Memory B cell (primary cell): ENCODE results near the gene DSEL.

Experiments
- ATAC-seq: fragments of 150-1000 bp; cut with Tn5 transposase; 2 replicates; pipeline ENCODE4 v1.10.0; 2021; ENCODE audit warnings: low read depth, mild to moderate bottlenecking, moderate library complexity
- DNase-seq, 2 donors: peaks; one replicate each; pipeline ENCODE4 v3.0.0; 2022; ENCODE audit warnings: low spot score in 2 of 2
- H3K27ac Mint-ChIP-seq: one replicate; pipeline ENCODE4 v1.8.0; 2022; ENCODE audit warnings: mild to moderate bottlenecking, moderate library complexity, mixed read lengths
- H3K27me3 Mint-ChIP-seq: one replicate; pipeline ENCODE4 v1.8.0; 2022; ENCODE audit warnings: mixed read lengths
- H3K36me3 Mint-ChIP-seq: one replicate; pipeline ENCODE4 v1.8.0; 2022; ENCODE audit warnings: mild to moderate bottlenecking, mixed read lengths
- H3K4me1 Mint-ChIP-seq: one replicate; pipeline ENCODE4 v1.8.0; 2022; ENCODE audit warnings: mixed read lengths
- H3K4me3 Mint-ChIP-seq: one replicate; pipeline ENCODE4 v1.8.0; 2022; ENCODE audit warnings: mild to moderate bottlenecking, moderate library complexity, mixed read lengths
- H3K9me3 Mint-ChIP-seq: one replicate; pipeline ENCODE4 v1.8.0; 2022; ENCODE audit warnings: mixed read lengths

Gene DSEL

DNA sequence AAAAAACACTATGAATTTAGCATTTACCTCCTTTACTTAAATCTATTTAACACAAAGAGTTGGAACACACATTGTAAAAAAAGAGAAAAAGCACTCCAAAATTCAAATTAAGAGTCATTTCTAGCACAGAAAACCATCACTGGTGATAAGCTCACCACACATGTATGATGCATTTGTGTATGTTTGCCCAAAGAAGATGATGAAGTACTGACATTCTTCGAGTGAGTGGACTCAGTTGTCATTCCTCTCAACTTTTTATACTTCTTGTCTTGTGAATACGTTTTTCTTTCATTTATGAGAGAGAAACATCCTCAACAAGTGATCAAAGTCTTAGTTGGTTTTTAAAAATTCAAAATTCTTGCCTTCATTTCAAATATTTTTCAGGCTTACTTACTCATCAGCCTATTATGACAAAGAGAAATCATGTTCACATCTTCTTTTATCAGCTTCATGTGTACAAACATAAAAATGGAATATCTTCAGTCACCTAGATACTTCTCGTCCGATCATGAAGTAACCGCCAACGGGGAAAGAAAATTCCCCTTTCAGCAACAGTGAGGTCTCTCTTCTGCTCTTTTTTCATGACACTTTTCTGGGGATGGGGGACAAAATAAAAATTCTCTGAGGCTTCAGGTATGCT is 1.5 kb downstream of the DSEL start:
- H3K27me3 Mint-ChIP-seq, result peaks cover 2% of the 10 kb centered on the region
- H3K27ac Mint-ChIP-seq, result no peak overlapping the region
- no peaks in the 10 kb centered on the region for H3K9me3 Mint-ChIP-seq
- peak overlapping the region; percentile 80 for H3K4me3 Mint-ChIP-seq
- no peaks in the 10 kb centered on the region for H3K36me3 Mint-ChIP-seq
- no peak for ATAC-seq
- H3K4me1 Mint-ChIP-seq, result peaks cover 13% of the 10 kb centered on the region
- no peak for DNase-seq

DNA sequence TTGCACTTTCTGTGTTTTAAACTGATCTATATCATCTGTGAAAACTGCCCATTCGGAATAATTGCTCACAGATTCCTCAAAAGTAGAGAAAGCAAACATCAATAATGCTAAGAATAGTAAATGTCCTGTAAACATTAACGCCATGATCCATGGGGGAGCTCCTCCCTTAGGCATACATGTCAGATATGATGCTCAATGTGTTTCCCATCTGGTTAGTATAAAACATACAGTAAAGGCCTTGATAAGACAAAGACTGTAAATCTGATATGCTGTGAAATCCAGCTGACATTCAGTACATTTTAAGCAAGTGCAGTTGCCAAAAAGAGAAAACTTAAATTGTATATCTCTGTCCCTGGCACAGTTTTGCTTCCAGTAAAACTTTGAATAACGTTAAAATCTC is 2.1 kb downstream of the DSEL start:
- Mint-ChIP-seq H3K27ac (no peak overlapping the region), H3K4me3 (no peak overlapping the region), H3K27me3 (peaks cover 2% of the 10 kb centered on the region), H3K9me3 (no peaks in the 10 kb centered on the region), H3K4me1 (peaks cover 13% of the 10 kb centered on the region), H3K36me3 (no peaks in the 10 kb centered on the region)
- no peak for DNase-seq
- no peak for ATAC-seq

DNA sequence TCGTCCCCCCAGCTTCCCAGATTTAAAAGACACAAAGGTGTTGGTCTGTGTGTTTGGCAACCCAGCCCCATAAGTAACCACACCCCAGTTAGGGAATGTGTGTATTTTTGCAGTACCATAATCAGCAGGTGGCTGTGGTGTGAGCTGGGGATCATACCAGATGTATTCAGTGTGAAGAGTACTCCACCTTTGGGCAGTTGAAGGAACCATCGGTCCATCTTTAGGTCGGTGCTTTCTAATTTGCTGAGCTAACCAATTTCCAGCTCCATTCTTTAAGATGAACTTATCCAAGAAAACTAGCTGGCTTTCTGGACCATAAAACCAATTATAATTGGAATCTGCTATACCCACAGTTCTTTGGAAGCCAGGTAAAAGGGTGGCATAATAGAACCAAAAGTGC is 3.2 kb downstream of the DSEL start:
- Mint-ChIP-seq H3K36me3 (no peaks in the 10 kb centered on the region), H3K27me3 (peaks cover 2% of the 10 kb centered on the region), H3K4me3 (no peak overlapping the region)

DNA sequence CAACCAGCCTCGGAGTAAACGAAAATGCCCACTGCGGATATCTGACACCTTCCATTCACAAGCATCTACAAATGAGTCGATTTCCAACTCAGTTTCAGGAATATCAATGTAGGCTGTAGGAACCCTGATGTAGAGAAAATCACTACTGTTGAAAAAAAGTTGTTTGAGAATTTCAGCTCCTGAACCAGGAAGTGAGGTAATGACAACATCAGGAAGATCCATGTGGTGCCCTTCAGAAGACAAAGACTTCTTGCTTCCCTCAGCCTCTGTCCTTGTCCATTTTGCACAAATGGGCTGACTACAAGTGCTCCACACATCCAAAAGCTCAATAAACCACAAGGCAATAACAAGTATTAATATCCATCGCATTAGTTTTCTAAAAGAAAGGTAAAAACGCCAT is 4.7 kb downstream of the DSEL start:
- no peaks in the 10 kb centered on the region for H3K9me3 Mint-ChIP-seq
- ATAC-seq, result no peak
- no peaks in the 10 kb centered on the region for H3K36me3 Mint-ChIP-seq
- DNase-seq, result no peak
- no peaks in the 10 kb centered on the region for H3K27me3 Mint-ChIP-seq
- peaks cover 1% of the 10 kb centered on the region for H3K4me1 Mint-ChIP-seq
- no peak overlapping the region for H3K27ac Mint-ChIP-seq
- no peak overlapping the region for H3K4me3 Mint-ChIP-seq

More for the DNA sequence above, 3.2 kb downstream of the DSEL start:
- DNase-seq, result no peak
- Mint-ChIP-seq H3K9me3 (no peaks in the 10 kb centered on the region), H3K4me1 (peaks cover 13% of the 10 kb centered on the region), H3K27ac (no peak overlapping the region)
- ATAC-seq, result no peak

DNA sequence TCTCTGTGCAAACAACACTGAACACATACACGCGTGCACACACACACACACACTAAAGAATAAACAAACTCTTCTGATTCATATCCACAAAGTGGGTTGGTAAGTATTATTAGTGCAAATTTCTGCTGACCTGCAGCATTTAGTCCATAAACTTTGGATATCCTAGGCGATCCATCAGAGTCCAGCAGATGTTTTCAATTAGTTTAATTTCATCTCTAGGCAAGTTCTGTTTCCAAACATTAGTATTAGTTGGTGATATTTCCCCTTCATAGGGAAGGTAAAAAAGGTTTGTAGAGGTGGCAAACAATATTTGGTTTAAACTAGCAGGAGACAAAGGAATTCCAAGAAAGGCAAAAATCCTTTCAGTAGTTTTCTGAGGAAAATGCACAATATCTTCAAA is 5.7 kb downstream of the DSEL start:
- H3K9me3 Mint-ChIP-seq, result no peaks in the 10 kb centered on the region
- H3K4me3 Mint-ChIP-seq, result no peak overlapping the region
- no peaks in the 10 kb centered on the region for H3K36me3 Mint-ChIP-seq
- ATAC-seq (no peak), DNase-seq (no peak)
- no peaks in the 10 kb centered on the region for H3K4me1 Mint-ChIP-seq
- H3K27me3 Mint-ChIP-seq, result no peaks in the 10 kb centered on the region
- no peak overlapping the region for H3K27ac Mint-ChIP-seq

DNA sequence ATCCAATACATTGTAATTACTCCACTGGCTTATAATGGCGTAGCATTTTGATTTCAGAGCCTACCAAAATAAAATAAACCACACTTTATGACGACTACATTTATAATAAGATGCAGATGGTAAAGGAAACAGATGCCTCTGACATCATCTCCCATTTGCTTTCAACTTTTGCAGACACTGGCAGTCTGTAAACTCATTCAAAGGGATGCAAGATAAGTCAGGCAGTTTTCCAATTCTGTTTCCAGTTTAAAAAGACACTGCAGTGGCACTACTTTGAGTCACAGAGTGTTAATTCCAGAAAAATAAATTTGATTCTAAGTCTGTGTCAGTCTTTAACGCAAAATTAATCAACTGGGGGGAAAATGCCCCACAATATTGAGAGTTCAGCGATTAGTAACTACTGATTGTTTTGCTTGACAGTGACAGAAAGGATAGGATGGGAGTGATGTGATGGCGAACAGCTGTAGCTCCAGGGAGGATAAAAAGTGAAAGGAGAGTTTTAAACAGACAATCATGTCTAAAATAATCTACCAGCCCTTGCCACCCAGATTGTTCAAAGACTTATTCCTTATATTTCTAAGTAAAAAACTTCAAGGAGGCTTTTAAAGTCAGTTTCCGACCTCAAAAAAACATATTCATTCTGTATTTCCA is 6.7 kb downstream of the DSEL start:
- Mint-ChIP-seq H3K36me3 (no peaks in the 10 kb centered on the region), H3K9me3 (no peaks in the 10 kb centered on the region), H3K27ac (no peak overlapping the region), H3K4me3 (no peak overlapping the region), H3K27me3 (no peaks in the 10 kb centered on the region), H3K4me1 (no peaks in the 10 kb centered on the region)
- ATAC-seq (no peak), DNase-seq (no peak)

DNA sequence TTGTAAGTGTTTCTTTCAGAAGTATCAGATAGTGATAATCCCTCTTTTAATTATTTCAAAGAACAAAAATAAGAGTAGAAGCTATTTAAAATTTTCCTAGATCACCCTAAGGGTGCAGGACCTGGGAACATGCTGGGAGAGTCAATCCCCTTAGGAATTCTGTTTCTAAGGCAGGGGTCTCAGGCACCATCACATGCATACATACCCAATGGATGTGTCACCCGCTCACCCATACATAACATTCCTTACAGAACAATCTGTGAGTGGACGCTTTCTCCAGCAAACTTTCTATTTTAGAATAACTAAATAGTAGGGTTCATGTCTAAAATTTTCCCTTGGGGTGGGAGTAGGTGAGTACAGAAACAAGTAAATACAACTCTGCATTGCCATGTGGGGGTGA is 8.4 kb downstream of the DSEL start:
- ATAC-seq (no peak), DNase-seq (no peak)
- H3K27ac Mint-ChIP-seq, result no peak overlapping the region
- no peaks in the 10 kb centered on the region for H3K27me3 Mint-ChIP-seq
- H3K9me3 Mint-ChIP-seq, result no peaks in the 10 kb centered on the region
- H3K4me3 Mint-ChIP-seq, result no peak overlapping the region
- no peaks in the 10 kb centered on the region for H3K36me3 Mint-ChIP-seq
- no peaks in the 10 kb centered on the region for H3K4me1 Mint-ChIP-seq

DNA sequence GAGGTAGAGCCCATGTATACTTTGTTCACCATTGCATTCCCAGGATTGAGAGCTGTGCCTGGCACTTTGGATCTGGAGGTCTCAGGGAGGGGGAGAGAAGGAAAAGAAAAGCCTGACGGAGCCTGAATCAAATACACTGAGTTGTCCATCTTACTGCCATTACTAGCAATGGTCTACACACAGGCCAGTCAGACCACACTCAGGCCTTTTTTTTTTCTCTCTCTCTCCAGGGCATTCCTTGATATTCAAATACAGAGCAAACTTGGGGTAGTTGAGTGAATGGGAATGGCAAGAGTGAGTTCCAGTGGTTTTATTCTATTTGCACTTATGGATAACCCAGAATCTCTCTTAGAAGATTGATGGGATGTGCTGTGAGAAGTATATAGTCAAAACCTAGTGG is 11.8 kb downstream of the DSEL start:
- no peak overlapping the region for H3K4me3 Mint-ChIP-seq
- H3K9me3 Mint-ChIP-seq, result no peaks in the 10 kb centered on the region
- H3K36me3 Mint-ChIP-seq, result no peaks in the 10 kb centered on the region
- H3K27me3 Mint-ChIP-seq, result no peaks in the 10 kb centered on the region
- no peak overlapping the region for H3K27ac Mint-ChIP-seq
- DNase-seq, result no peak
- no peaks in the 10 kb centered on the region for H3K4me1 Mint-ChIP-seq
- no peak for ATAC-seq

DNA sequence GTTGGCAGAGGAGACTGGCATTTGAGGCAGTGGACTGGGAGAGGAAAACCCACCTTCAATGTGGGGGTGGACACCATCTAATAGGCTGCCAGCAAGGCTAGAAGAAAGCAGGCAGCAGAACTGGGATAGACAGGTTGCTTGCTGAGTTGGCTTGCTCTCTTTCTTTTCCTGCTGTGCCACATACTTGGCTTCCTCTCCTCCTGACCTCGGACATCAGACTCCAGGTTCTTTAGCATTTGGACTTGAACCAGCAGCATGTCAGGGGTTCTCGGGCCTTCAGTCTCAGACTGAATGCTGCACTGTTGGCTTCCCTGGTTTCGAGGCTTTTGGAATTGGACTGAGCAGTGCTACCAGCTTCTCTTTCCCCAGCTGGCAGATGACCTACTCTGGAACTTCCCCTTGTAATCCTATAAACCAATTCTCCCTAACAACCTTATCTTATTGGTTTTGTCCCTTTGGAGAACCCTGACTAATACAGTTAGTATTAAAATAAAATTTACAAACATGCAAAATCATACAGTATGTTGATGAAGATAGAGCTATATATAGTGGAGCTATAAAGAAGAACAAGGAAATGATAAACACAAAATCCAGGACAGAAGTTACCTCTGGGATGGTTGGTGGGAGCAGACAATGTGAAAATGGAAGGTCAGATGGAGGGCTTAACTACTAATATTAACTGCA is 15.9 kb downstream of the DSEL start:
- DNase-seq (no peak), ATAC-seq (no peak)
- Mint-ChIP-seq H3K4me3 (no peak overlapping the region), H3K9me3 (no peaks in the 10 kb centered on the region), H3K27ac (no peak overlapping the region), H3K27me3 (no peaks in the 10 kb centered on the region), H3K4me1 (no peaks in the 10 kb centered on the region), H3K36me3 (no peaks in the 10 kb centered on the region)

DNA sequence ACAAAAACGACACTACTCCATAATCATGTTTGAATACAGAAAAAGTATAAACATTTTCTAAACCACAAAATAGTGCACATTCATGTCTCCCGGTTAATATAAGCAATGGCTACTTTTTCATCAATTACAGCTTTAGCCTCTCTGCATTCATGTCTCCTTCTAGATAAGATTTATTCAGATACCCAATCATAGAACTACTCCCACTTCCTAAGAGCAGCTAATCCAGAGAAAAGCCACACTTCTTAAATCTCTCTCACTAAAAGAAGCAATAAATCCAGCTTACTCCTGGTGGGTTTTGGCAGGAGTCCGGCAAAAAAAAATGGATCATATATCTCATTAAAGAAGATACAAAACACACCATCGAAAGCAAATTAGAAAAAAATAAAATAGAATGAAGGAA is 20.1 kb downstream of the DSEL start:
- Mint-ChIP-seq H3K27ac (no peak overlapping the region), H3K9me3 (no peaks in the 10 kb centered on the region), H3K36me3 (no peaks in the 10 kb centered on the region), H3K27me3 (no peaks in the 10 kb centered on the region), H3K4me3 (no peak overlapping the region), H3K4me1 (no peaks in the 10 kb centered on the region)
- DNase-seq (no peak), ATAC-seq (no peak)

DNA sequence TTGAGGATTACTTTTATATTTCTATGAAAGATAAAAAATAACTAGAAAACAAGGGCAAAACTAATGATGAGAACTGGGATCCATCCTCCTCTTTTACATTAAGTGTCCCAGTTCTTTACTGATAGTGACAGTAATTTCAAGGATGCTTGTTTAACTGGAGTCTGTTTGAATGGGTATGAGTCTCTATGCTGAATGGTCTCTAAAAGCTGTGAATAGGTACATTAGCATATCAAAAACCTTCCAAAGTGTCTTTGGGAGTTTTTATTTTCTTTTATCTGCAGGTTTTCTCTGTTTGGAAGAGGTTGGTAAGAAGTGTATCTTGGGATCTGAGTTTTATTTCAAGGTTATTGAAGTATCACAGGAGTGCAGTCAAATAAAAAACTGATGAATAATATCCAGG is 30.0 kb downstream of the DSEL start:
- ATAC-seq (no peak), DNase-seq (no peak)
- no peak overlapping the region for H3K4me3 Mint-ChIP-seq
- no peak overlapping the region for H3K27ac Mint-ChIP-seq
- no peaks in the 10 kb centered on the region for H3K4me1 Mint-ChIP-seq
- H3K9me3 Mint-ChIP-seq, result no peaks in the 10 kb centered on the region
- H3K27me3 Mint-ChIP-seq, result no peaks in the 10 kb centered on the region
- no peaks in the 10 kb centered on the region for H3K36me3 Mint-ChIP-seq

DNA sequence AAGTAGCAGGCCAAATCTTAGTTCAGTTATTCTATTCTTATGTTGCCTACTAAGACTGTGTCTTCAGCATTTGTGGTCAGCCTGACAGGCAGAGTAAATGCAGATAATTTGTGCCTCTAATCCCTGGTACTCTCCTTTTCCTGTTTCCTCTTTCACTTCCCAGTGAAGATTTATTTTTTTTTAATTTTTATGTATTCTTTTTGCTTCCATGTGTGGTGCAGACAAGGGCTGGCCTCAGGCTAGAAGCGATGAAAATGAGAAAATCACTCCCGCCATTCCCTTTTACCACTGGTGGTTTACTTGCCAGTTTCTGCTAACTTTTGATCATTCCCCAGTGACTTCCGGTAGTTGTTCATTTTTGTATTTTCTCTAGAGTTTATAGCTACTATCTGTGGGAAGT is 30.9 kb downstream of the DSEL start:
- no peaks in the 10 kb centered on the region for H3K9me3 Mint-ChIP-seq
- no peak overlapping the region for H3K4me3 Mint-ChIP-seq
- no peak overlapping the region for H3K27ac Mint-ChIP-seq
- DNase-seq (no peak), ATAC-seq (no peak)
- H3K4me1 Mint-ChIP-seq, result no peaks in the 10 kb centered on the region
- H3K36me3 Mint-ChIP-seq, result no peaks in the 10 kb centered on the region
- H3K27me3 Mint-ChIP-seq, result no peaks in the 10 kb centered on the region

DNA sequence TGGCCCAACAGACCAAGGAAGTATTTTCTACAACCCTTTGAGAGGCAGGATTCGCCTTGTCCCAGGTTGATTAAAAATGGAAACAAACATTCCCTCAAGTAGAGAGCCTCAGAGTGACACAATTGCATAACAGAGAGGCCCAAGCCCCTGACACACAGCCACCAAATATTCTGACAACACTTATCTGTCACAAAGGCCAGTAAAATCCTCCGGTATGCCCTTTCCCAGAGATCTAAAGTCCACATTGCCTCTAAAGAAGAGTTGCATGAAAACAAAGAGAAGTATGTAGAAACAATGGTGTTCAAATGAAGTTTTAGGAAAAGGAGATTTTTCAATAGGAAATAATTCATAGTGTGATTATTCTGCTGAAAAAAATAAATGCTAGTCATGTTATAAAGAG is 32.1 kb downstream of the DSEL start:
- Mint-ChIP-seq H3K27ac (no peak overlapping the region), H3K9me3 (no peaks in the 10 kb centered on the region), H3K4me1 (no peaks in the 10 kb centered on the region), H3K4me3 (no peak overlapping the region), H3K27me3 (no peaks in the 10 kb centered on the region), H3K36me3 (no peaks in the 10 kb centered on the region)
- ATAC-seq (no peak), DNase-seq (no peak)

DNA sequence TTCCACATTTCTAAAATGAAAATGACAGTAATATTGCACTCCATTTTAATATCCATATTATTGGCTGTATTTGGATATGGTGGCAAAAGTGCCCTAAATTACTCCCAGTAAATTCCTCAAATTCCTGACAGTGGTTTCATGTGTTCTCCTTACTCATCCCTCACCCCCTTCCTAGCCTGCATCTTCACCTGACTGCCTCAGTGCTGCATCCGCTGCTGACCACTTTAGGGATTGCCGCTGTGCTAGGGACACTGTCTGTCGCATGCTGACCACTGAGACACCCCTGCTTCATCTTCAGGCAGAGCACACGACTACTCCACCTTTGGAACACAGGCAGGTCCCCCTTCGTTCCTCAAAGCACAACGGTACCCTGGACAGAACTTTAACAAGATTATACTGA is 32.6 kb downstream of the DSEL start:
- no peaks in the 10 kb centered on the region for H3K36me3 Mint-ChIP-seq
- no peak overlapping the region for H3K27ac Mint-ChIP-seq
- H3K4me1 Mint-ChIP-seq, result no peaks in the 10 kb centered on the region
- H3K9me3 Mint-ChIP-seq, result no peaks in the 10 kb centered on the region
- no peak for DNase-seq
- H3K27me3 Mint-ChIP-seq, result no peaks in the 10 kb centered on the region
- no peak overlapping the region for H3K4me3 Mint-ChIP-seq
- no peak for ATAC-seq

DNA sequence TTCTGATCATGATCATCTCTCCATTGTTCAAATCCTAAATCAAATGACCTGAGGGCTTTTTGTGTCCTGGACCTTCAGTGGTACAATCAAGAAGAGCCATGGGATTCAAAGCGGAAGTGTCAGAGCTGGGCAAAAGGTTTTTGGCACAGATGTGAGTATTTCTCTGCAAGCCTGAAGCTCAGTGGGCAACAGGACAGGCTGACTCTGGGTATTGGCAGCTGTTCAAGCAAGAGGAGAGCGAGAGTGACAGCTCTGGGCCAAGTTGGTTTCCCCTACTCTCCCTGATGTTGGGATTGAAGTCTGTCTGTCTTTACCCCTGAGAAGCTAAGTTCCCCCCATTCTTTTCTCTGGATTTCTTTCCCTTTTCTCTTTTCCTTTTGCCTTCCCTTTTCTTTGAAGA is 33.3 kb downstream of the DSEL start:
- ATAC-seq (no peak), DNase-seq (no peak)
- H3K27me3 Mint-ChIP-seq, result no peaks in the 10 kb centered on the region
- no peak overlapping the region for H3K27ac Mint-ChIP-seq
- no peaks in the 10 kb centered on the region for H3K9me3 Mint-ChIP-seq
- no peak overlapping the region for H3K4me3 Mint-ChIP-seq
- H3K4me1 Mint-ChIP-seq, result no peaks in the 10 kb centered on the region
- no peaks in the 10 kb centered on the region for H3K36me3 Mint-ChIP-seq
